Tibial nerve (tissue), 3 donors: ENCODE measurements around the gene ALOX15B.

Source experiments
- POLR2A ChIP-seq, 2 donors: fragments of 450-650 bp; IDR thresholded peaks; one replicate each; pipeline ENCODE4 v1.6.1; 2017; ENCODE audit warnings: antibody characterized with exemption in 2 of 2, mild to moderate bottlenecking in 2 of 2, moderate library complexity in 2 of 2
- TF ChIP-seq, protein P1 (sequence below), 5 experiments: fragments of 200-600 bp in 3 of 5; fragments of 450-650 bp in 2 of 5; sonication (generic) in 3 of 5; IDR thresholded peaks; one replicate each; pipeline ENCODE4 v1.5.1; 2016 to 2019; ENCODE audit warnings: antibody characterized with exemption in 5 of 5, mild to moderate bottlenecking in 3 of 5, moderate library complexity in 2 of 5

DNA sequence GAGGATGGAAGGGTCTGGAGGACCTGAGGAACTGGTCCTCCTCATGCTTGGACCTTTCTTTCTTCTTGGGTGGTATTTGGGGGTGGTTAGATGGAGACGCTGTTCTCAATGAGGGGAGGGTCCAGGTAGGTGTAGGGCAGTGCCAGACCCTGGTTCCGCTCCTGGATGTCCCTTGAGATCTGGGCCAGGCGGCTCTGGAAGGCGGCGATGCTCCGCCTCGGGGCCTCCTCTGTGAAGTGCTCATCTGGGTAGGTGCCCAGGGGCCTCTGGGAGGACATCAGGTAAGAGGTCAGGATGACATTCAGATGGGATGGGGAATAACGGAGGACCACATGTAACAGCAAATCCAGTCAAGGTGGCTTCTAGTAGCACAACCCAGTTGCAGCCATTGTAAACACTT lies 57.7 kb downstream of the ALOX15B start:
- TF ChIP-seq, protein P1, sequence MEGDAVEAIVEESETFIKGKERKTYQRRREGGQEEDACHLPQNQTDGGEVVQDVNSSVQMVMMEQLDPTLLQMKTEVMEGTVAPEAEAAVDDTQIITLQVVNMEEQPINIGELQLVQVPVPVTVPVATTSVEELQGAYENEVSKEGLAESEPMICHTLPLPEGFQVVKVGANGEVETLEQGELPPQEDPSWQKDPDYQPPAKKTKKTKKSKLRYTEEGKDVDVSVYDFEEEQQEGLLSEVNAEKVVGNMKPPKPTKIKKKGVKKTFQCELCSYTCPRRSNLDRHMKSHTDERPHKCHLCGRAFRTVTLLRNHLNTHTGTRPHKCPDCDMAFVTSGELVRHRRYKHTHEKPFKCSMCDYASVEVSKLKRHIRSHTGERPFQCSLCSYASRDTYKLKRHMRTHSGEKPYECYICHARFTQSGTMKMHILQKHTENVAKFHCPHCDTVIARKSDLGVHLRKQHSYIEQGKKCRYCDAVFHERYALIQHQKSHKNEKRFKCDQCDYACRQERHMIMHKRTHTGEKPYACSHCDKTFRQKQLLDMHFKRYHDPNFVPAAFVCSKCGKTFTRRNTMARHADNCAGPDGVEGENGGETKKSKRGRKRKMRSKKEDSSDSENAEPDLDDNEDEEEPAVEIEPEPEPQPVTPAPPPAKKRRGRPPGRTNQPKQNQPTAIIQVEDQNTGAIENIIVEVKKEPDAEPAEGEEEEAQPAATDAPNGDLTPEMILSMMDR (IDR thresholded peaks at IDR 0.05): no peak
- TF ChIP-seq POLR2A (IDR thresholded peaks at IDR 0.05): no peak
